Ectodermal cell (in vitro differentiated cells): ENCODE results near the gene WSB2.
"Not testable (repeated sequence)": the region's sequence is repeated elsewhere in the genome, so short reads cannot be mapped to it uniquely, and the experiment has no call there.

Experiments used
- H3K27ac ChIP-seq: 2 replicates; pipeline ENCODE4 v1.7.0; 2013; ENCODE audit warnings: mild to moderate bottlenecking, low read depth, low read length; ENCODE audit not compliant: insufficient read depth, poor library complexity, severe bottlenecking
- H3K27me3 ChIP-seq: 2 replicates; pipeline ENCODE4 v1.7.0; 2013; ENCODE audit warnings: mild to moderate bottlenecking, low read length; ENCODE audit not compliant: insufficient read depth, control insufficient read depth, poor library complexity, severe bottlenecking
- H3K36me3 ChIP-seq: one replicate; pipeline ENCODE4 v1.7.0; 2013; ENCODE audit warnings: low read length; ENCODE audit not compliant: control insufficient read depth, insufficient read depth
- H3K4me1 ChIP-seq: one replicate; pipeline ENCODE4 v1.7.0; 2013; ENCODE audit warnings: low read length; ENCODE audit not compliant: control insufficient read depth, insufficient read depth
- H3K4me3 ChIP-seq: 2 replicates; pipeline ENCODE4 v1.7.0; 2013; ENCODE audit warnings: low read depth, low read length, control low read depth; ENCODE audit not compliant: insufficient read depth
- H3K9me3 ChIP-seq: 2 replicates; pipeline ENCODE4 v1.7.0; 2013; ENCODE audit warnings: mild to moderate bottlenecking, low read length, moderate library complexity; ENCODE audit not compliant: control insufficient read depth
- WGBS, 2 experiments: methylation state at CpG; one replicate each; pipeline ENCODE4 v1.1.7; 2013; ENCODE audit warnings: missing lambda C conversion rate in 2 of 2; 5-methylcytosine and 5-hydroxymethylcytosine counted together

WSB2 gene

GRCh38 chr12:118035190-118036041 lies 25.6 kb downstream of the WSB2 start:
- peaks cover 33% of the 10 kb centered on the region for H3K36me3 ChIP-seq
- no peaks in the 10 kb centered on the region for H3K4me1 ChIP-seq
- no peaks in the 10 kb centered on the region for H3K27me3 ChIP-seq
- 92 to 93% methylated on average over 9 of the region's 9 CpGs for WGBS, 2 experiments
- H3K4me3 ChIP-seq = no peak overlapping the region
- H3K9me3 ChIP-seq = no peaks in the 10 kb centered on the region
- no peak overlapping the region for H3K27ac ChIP-seq

GRCh38 chr12:118034429-118035189 lies 26.4 kb downstream of the WSB2 start:
- WGBS, 2 experiments = 98 to 99% methylated on average over 4 to 5 of the region's 5 CpGs
- Histone ChIP-seq H3K27me3 (no peaks in the 10 kb centered on the region), H3K9me3 (no peaks in the 10 kb centered on the region), H3K36me3 (peaks cover 32% of the 10 kb centered on the region), H3K27ac (no peak overlapping the region), H3K4me3 (no peak overlapping the region), H3K4me1 (no peaks in the 10 kb centered on the region)

GRCh38 chr12:118033902-118034301 lies 27.1 kb downstream of the WSB2 start:
- H3K36me3 ChIP-seq = peaks cover 32% of the 10 kb centered on the region
- 95 to 97% methylated on average over 5 of the region's 5 CpGs for WGBS, 2 experiments
- H3K4me1 ChIP-seq = no peaks in the 10 kb centered on the region
- no peak overlapping the region for H3K27ac ChIP-seq
- no peak overlapping the region for H3K4me3 ChIP-seq
- H3K27me3 ChIP-seq = no peaks in the 10 kb centered on the region
- no peaks in the 10 kb centered on the region for H3K9me3 ChIP-seq

- H3K4me3 ChIP-seq = no peak overlapping the region
- H3K9me3 ChIP-seq = no peaks in the 10 kb centered on the region
- H3K36me3 ChIP-seq = peaks cover 31% of the 10 kb centered on the region
- H3K27me3 ChIP-seq = no peaks in the 10 kb centered on the region
- no peak overlapping the region for H3K27ac ChIP-seq
- no peaks in the 10 kb centered on the region for H3K4me1 ChIP-seq
- WGBS, 2 experiments = 96 to 100% methylated on average over 4 to 5 of the region's 5 CpGs
Measured at GRCh38 chr12:118033323-118033722, 27.7 kb downstream of the WSB2 start.

GRCh38 chr12:118032188-118032587 lies 28.8 kb downstream of the WSB2 start:
- Histone ChIP-seq H3K27ac (no peak overlapping the region), H3K36me3 (peaks cover 29% of the 10 kb centered on the region), H3K27me3 (no peaks in the 10 kb centered on the region), H3K4me1 (no peaks in the 10 kb centered on the region), H3K9me3 (no peaks in the 10 kb centered on the region), H3K4me3 (no peak overlapping the region)
- WGBS, 2 experiments = 93 to 96% methylated on average over 7 of the region's 7 CpGs

- H3K9me3 ChIP-seq = no peaks in the 10 kb centered on the region
- H3K27me3 ChIP-seq = no peaks in the 10 kb centered on the region
- H3K36me3 ChIP-seq = peaks cover 39% of the 10 kb centered on the region
- H3K4me1 ChIP-seq = no peaks in the 10 kb centered on the region
- no peak overlapping the region for H3K4me3 ChIP-seq
- WGBS, 2 experiments = 92 to 93% methylated on average over 5 of the region's 5 CpGs
- no peak overlapping the region for H3K27ac ChIP-seq
Measured at GRCh38 chr12:118029166-118029565, 31.8 kb downstream of the WSB2 start.

- no peaks in the 10 kb centered on the region for H3K4me1 ChIP-seq
- H3K9me3 ChIP-seq = no peaks in the 10 kb centered on the region
- H3K4me3 ChIP-seq = no peak overlapping the region
- 91 to 93% methylated on average over 4 of the region's 4 CpGs for WGBS, 2 experiments
- H3K27me3 ChIP-seq = no peaks in the 10 kb centered on the region
- H3K36me3 ChIP-seq = peaks cover 45% of the 10 kb centered on the region
- no peak overlapping the region for H3K27ac ChIP-seq
Measured at GRCh38 chr12:118025168-118025567, 35.8 kb downstream of the WSB2 start.

GRCh38 chr12:118023301-118023860 lies 37.6 kb downstream of the WSB2 start:
- peaks cover 55% of the 10 kb centered on the region for H3K36me3 ChIP-seq

GRCh38 chr12:118022728-118023109 lies 38.3 kb downstream of the WSB2 start:
- H3K4me1 ChIP-seq = peaks cover 3% of the 10 kb centered on the region
- 96 to 97% methylated on average over 3 of the region's 3 CpGs for WGBS, 2 experiments
- H3K9me3 ChIP-seq = no peaks in the 10 kb centered on the region
- H3K4me3 ChIP-seq = no peak overlapping the region
- peaks cover 55% of the 10 kb centered on the region for H3K36me3 ChIP-seq
- no peaks in the 10 kb centered on the region for H3K27me3 ChIP-seq
- H3K27ac ChIP-seq = no peak overlapping the region

More at GRCh38 chr12:118023301-118023860, 37.6 kb downstream of the WSB2 start:
- no peak overlapping the region for H3K4me3 ChIP-seq
- H3K27ac ChIP-seq = no peak overlapping the region
- WGBS, 2 experiments = 91% methylated on average over 8 to 9 of the region's 9 CpGs
- H3K9me3 ChIP-seq = no peaks in the 10 kb centered on the region
- H3K27me3 ChIP-seq = no peaks in the 10 kb centered on the region
- no peaks in the 10 kb centered on the region for H3K4me1 ChIP-seq

GRCh38 chr12:118022097-118022727 lies 38.8 kb downstream of the WSB2 start:
- not testable (repeated sequence) for H3K27ac ChIP-seq, H3K4me3 ChIP-seq, H3K27me3 ChIP-seq, H3K9me3 ChIP-seq, H3K4me1 ChIP-seq
- WGBS, 2 experiments = 94 to 95% methylated on average over 13 of the region's 13 CpGs
- peaks cover 50% of the 10 kb centered on the region for H3K36me3 ChIP-seq
